ENCODE data around the gene FAM81B.

- TF ChIP-seq, protein P1, sequence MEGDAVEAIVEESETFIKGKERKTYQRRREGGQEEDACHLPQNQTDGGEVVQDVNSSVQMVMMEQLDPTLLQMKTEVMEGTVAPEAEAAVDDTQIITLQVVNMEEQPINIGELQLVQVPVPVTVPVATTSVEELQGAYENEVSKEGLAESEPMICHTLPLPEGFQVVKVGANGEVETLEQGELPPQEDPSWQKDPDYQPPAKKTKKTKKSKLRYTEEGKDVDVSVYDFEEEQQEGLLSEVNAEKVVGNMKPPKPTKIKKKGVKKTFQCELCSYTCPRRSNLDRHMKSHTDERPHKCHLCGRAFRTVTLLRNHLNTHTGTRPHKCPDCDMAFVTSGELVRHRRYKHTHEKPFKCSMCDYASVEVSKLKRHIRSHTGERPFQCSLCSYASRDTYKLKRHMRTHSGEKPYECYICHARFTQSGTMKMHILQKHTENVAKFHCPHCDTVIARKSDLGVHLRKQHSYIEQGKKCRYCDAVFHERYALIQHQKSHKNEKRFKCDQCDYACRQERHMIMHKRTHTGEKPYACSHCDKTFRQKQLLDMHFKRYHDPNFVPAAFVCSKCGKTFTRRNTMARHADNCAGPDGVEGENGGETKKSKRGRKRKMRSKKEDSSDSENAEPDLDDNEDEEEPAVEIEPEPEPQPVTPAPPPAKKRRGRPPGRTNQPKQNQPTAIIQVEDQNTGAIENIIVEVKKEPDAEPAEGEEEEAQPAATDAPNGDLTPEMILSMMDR (conservative IDR thresholded peaks at IDR 0.05 in 1 of 2, IDR thresholded peaks at IDR 0.05 in 1 of 2; ENCODE audit: extremely low read depth in 1 of 2, insufficient read depth in 1 of 2, low read depth in 1 of 2, low read length in 2 of 2): no peak
- no peak for TF ChIP-seq EZH2 (IDR thresholded peaks at IDR 0.05; ENCODE audit: borderline replicate concordance, low read length)
These were observed 95.0 kb downstream of the FAM81B start for GRCh38 chr5:95486191-95486590.
